Activated CD4-positive, alpha-beta T cell treated with anti-CD3 and anti-CD28 coated beads, Interleukin-2, amount 10 ng/mL, durations not matched to agents 24 days and 14 days (primary cell): ENCODE measurements around the gene RAB36. TPM values are rescaled to one million over a fixed set of nuclear protein-coding genes. Genes with fewer than 3 reads are reported as not detected.

ENCODE experiments used
- DNase-seq: peaks from one replicate; pipeline ENCODE4 v3.0.0; 2022
- H3K27ac Mint-ChIP-seq: one replicate; pipeline ENCODE4 v1.8.0; 2022; ENCODE audit warnings: mild to moderate bottlenecking, mixed read lengths
- H3K27me3 Mint-ChIP-seq: one replicate; pipeline ENCODE4 v1.8.0; 2022; ENCODE audit warnings: mixed read lengths
- H3K36me3 Mint-ChIP-seq: one replicate; pipeline ENCODE4 v1.8.0; 2022; ENCODE audit warnings: low read depth, mild to moderate bottlenecking, mixed read lengths
- H3K4me1 Mint-ChIP-seq: one replicate; pipeline ENCODE4 v1.8.0; 2021; ENCODE audit warnings: mixed read lengths
- H3K4me3 Mint-ChIP-seq: one replicate; pipeline ENCODE4 v1.8.0; 2022; ENCODE audit warnings: mild to moderate bottlenecking, moderate library complexity, mixed read lengths
- H3K9me3 Mint-ChIP-seq: one replicate; pipeline ENCODE4 v1.8.0; 2021; ENCODE audit warnings: mixed read lengths
- intact Hi-C: fragments of 100-400 bp; cut with micrococcal nuclease; formaldehyde crosslinking; loops from one replicate; pipeline ENCODE4 v1.15.1; 2023
- total RNA-seq: library from RNA; stranded (reverse); gene quantifications from 2 replicates; pipeline ENCODE4 v1.2.3, GENCODE V29; 2022

The RAB36 gene
- total RNA-seq, 1 donor from 2014 or later = not detected

GRCh38 chr22:23176645-23177027 is 31.4 kb downstream of the RAB36 start:
- Mint-ChIP-seq H3K27ac (no peak overlapping the region), H3K4me1 (peaks cover 34% of the 10 kb centered on the region), H3K27me3 (no peaks in the 10 kb centered on the region), H3K36me3 (no peaks in the 10 kb centered on the region), H3K9me3 (no peaks in the 10 kb centered on the region), H3K4me3 (no peak overlapping the region)
- DNase-seq = no peak
- intact Hi-C loops = loop anchor here (5.0 kb wide), 1 partner anchor 211 kb away; no protein-coding TSS in a partner anchor

- intact Hi-C loops = loop anchor here (5.0 kb wide), 1 partner anchor 210 kb away; no protein-coding TSS in a partner anchor
- Mint-ChIP-seq H3K4me3 (no peak overlapping the region), H3K27ac (no peak overlapping the region), H3K4me1 (peaks cover 38% of the 10 kb centered on the region), H3K36me3 (peaks cover 4% of the 10 kb centered on the region), H3K27me3 (no peaks in the 10 kb centered on the region), H3K9me3 (no peaks in the 10 kb centered on the region)
- DNase-seq = no peak
Observed at GRCh38 chr22:23177197-23177596, 31.9 kb downstream of the RAB36 start.

- intact Hi-C loops = loop anchor here (1.0 to 5.0 kb wide), 2 partner anchors 103 to 209 kb away; no protein-coding TSS in a partner anchor
- no peaks in the 10 kb centered on the region for H3K9me3 Mint-ChIP-seq
- peak overlapping the region; percentile 54 for H3K4me3 Mint-ChIP-seq
- peak; percentile 89 for DNase-seq
- no peaks in the 10 kb centered on the region for H3K27me3 Mint-ChIP-seq
- peaks cover 18% of the 10 kb centered on the region for H3K36me3 Mint-ChIP-seq
- peaks cover 53% of the 10 kb centered on the region for H3K4me1 Mint-ChIP-seq
- H3K27ac Mint-ChIP-seq = peak overlapping the region; percentile 51
Observed at GRCh38 chr22:23178512-23179254, 33.4 kb downstream of the RAB36 start.

- Mint-ChIP-seq H3K4me1 (peaks cover 57% of the 10 kb centered on the region), H3K27ac (peak overlapping the region; percentile 79), H3K4me3 (peak overlapping the region; percentile 82), H3K9me3 (no peaks in the 10 kb centered on the region), H3K27me3 (no peaks in the 10 kb centered on the region), H3K36me3 (peaks cover 21% of the 10 kb centered on the region)
- peak; percentile 67 for DNase-seq
- intact Hi-C loops = loop anchor here (5.0 kb wide), 1 partner anchor 208 kb away; no protein-coding TSS in a partner anchor
Observed at GRCh38 chr22:23179381-23180299, 34.4 kb downstream of the RAB36 start.

- Mint-ChIP-seq H3K27me3 (no peaks in the 10 kb centered on the region), H3K4me1 (peaks cover 61% of the 10 kb centered on the region), H3K4me3 (peak within 1 kb of the TSS; percentile 88), H3K36me3 (peaks cover 23% of the 10 kb centered on the region), H3K9me3 (no peaks in the 10 kb centered on the region), H3K27ac (peak within 1 kb of the TSS; percentile 93)
- intact Hi-C loops = no loop called here
- peak; percentile 90 for DNase-seq
Observed at GRCh38 chr22:23180301-23180892, 35.1 kb downstream of the RAB36 start, which contains the start of gene BCR. Gene BCR, plus strand, starts transcription at chr22:23180509. Its CDS starts 452 bp downstream, at chr22:23180961.

- DNase-seq = peak; percentile 82
- peaks cover 60% of the 10 kb centered on the region for H3K4me1 Mint-ChIP-seq
- intact Hi-C loops = no loop called here
Observed at GRCh38 chr22:23180893-23181720, 35.8 kb downstream of the RAB36 start.

GRCh38 chr22:23181721-23182308 is 36.5 kb downstream of the RAB36 start:
- peaks cover 4% of the 10 kb centered on the region for H3K9me3 Mint-ChIP-seq
- intact Hi-C loops = loop anchor here (1.0 kb wide), 3 partner anchors 34 to 59 kb away; no protein-coding TSS in a partner anchor
- H3K4me3 Mint-ChIP-seq = peak overlapping the region; percentile 88
- H3K27ac Mint-ChIP-seq = peak overlapping the region; percentile 93
- peaks cover 58% of the 10 kb centered on the region for H3K4me1 Mint-ChIP-seq
- DNase-seq = peak; percentile 70
- peaks cover 30% of the 10 kb centered on the region for H3K36me3 Mint-ChIP-seq
- H3K27me3 Mint-ChIP-seq = no peaks in the 10 kb centered on the region

More at GRCh38 chr22:23180893-23181720, 35.8 kb downstream of the RAB36 start:
- Mint-ChIP-seq H3K27ac (peak overlapping the region; percentile 93), H3K27me3 (no peaks in the 10 kb centered on the region), H3K4me3 (peak overlapping the region; percentile 88), H3K9me3 (no peaks in the 10 kb centered on the region), H3K36me3 (peaks cover 26% of the 10 kb centered on the region)

- Mint-ChIP-seq H3K27me3 (no peaks in the 10 kb centered on the region), H3K27ac (peak overlapping the region; percentile 93), H3K4me3 (peak overlapping the region; percentile 88), H3K4me1 (peaks cover 55% of the 10 kb centered on the region), H3K36me3 (peaks cover 32% of the 10 kb centered on the region), H3K9me3 (peaks cover 4% of the 10 kb centered on the region)
- DNase-seq = peak; percentile 84
- intact Hi-C loops = loop anchor here (1.0 kb wide), 3 partner anchors 34 to 59 kb away; no protein-coding TSS in a partner anchor
Observed at GRCh38 chr22:23182309-23183060, 37.2 kb downstream of the RAB36 start.

GRCh38 chr22:23183061-23183698 is 37.9 kb downstream of the RAB36 start:
- Mint-ChIP-seq H3K9me3 (peaks cover 4% of the 10 kb centered on the region), H3K4me1 (peaks cover 59% of the 10 kb centered on the region), H3K27ac (peak overlapping the region; percentile 93), H3K36me3 (peaks cover 37% of the 10 kb centered on the region), H3K4me3 (peak overlapping the region; percentile 88), H3K27me3 (no peaks in the 10 kb centered on the region)
- peak; percentile 68 for DNase-seq
- intact Hi-C loops = no loop called here

GRCh38 chr22:23184100-23184763 is 39.0 kb downstream of the RAB36 start:
- Mint-ChIP-seq H3K4me3 (peak overlapping the region; percentile 88), H3K9me3 (peaks cover 4% of the 10 kb centered on the region), H3K36me3 (peaks cover 40% of the 10 kb centered on the region), H3K27me3 (no peaks in the 10 kb centered on the region), H3K27ac (peak overlapping the region; percentile 85), H3K4me1 (peaks cover 53% of the 10 kb centered on the region)
- no peak for DNase-seq
- intact Hi-C loops = no loop called here

- H3K4me3 Mint-ChIP-seq = peak overlapping the region; percentile 88
- no peak for DNase-seq
- peak overlapping the region; percentile 85 for H3K27ac Mint-ChIP-seq
- peaks cover 41% of the 10 kb centered on the region for H3K36me3 Mint-ChIP-seq
- H3K9me3 Mint-ChIP-seq = peaks cover 4% of the 10 kb centered on the region
- intact Hi-C loops = no loop called here
- no peaks in the 10 kb centered on the region for H3K27me3 Mint-ChIP-seq
- H3K4me1 Mint-ChIP-seq = peaks cover 50% of the 10 kb centered on the region
Observed at GRCh38 chr22:23184764-23185113, 39.5 kb downstream of the RAB36 start.
